ENCODE results near the gene ARHGAP40. TPM values are rescaled to one million over a fixed set of nuclear protein-coding genes. Genes with fewer than 3 reads are reported as not detected.
A peak's percentile ranks its signal among the peaks of the same experiment; 100 is the strongest.

ARHGAP40 gene
- total and polyA plus RNA-seq, 2 of the 8 experiments (the other 6 are each of a cell fraction or from before 2014, with no cell fraction given), result 0.74 to 1.4 TPM

- Histone ChIP-seq H2AK5ac (ENCODE audit: low read depth, low read length) (no peak overlapping the region), H4K91ac (replicated peaks; ENCODE audit: insufficient read length, low read length) (no peak overlapping the region), H3K4me3 (ENCODE audit: extremely low read depth in 1 of 4, insufficient read depth in 2 of 4, low read depth in 3 of 4, low read length in 4 of 4) (peak overlapping the region in 3 of 4 experiments; percentile 60 to 86 (median 65); a peak in 5 of 8 replicates), H2BK12ac (ENCODE audit: low read depth, low read length) (no peak overlapping the region), H2BK20ac (ENCODE audit: low read length) (no peak overlapping the region), H3K23ac (ENCODE audit: insufficient read length) (no peak overlapping the region), H3K9ac (replicated peaks in 1 of 4; ENCODE audit: extremely low read depth in 1 of 4, low read depth in 3 of 4, low read length in 3 of 4) (no peak overlapping the region), H3K79me1 (ENCODE audit: low read depth, low read length) (no peaks in the 10 kb centered on the region), H2AFZ (ENCODE audit: low read length) (no peak overlapping the region), H4K5ac (ENCODE audit: insufficient read length, low read depth, low read length) (no peak overlapping the region), H3K79me2 (ENCODE audit: control insufficient read depth in 1 of 2, insufficient read depth in 2 of 2, low read length in 2 of 2) (no peaks in the 10 kb centered on the region), H2BK5ac (ENCODE audit: low read depth, low read length) (no peak overlapping the region), H3K56ac (replicated peaks; ENCODE audit: insufficient read length, low read depth, low read length) (no peak overlapping the region), H2BK15ac (ENCODE audit: low read length) (no peak overlapping the region), H3K4me1 (replicated peaks in 1 of 4; ENCODE audit: control insufficient read depth in 3 of 4, insufficient read depth in 4 of 4, low read length in 3 of 4) (peaks cover 2 to 17% (median 10%) of the 10 kb centered on the region in 4 experiments; a peak in 5 of 7 replicates), H3K27ac (ENCODE audit: low read depth, low read length) (no peak overlapping the region), H3K36me3 (ENCODE audit: control insufficient read depth in 2 of 4, insufficient read depth in 4 of 4, low read length in 3 of 4) (no peaks in the 10 kb centered on the region), H3K23me2 (ENCODE audit: low read depth, low read length) (peaks cover 6% of the 10 kb centered on the region), H3K18ac (ENCODE audit: extremely low read depth, low read length) (no peak overlapping the region), H4K8ac (ENCODE audit: extremely low read depth, insufficient read depth, low read length) (no peak overlapping the region), H3K4ac (replicated peaks; ENCODE audit: insufficient read length, low read depth, low read length) (no peak overlapping the region), H3K9me3 (ENCODE audit: insufficient read depth in 2 of 2, low read depth in 1 of 2, low read length in 1 of 2) (no peaks in the 10 kb centered on the region), H3K4me2 (ENCODE audit: insufficient read depth in 1 of 2, low read depth in 2 of 2, low read length in 2 of 2) (peak overlapping the region; percentile 98 to 100), H4K20me1 (replicated peaks in 1 of 2; ENCODE audit: control insufficient read depth in 1 of 2, insufficient read depth in 2 of 2, low read length in 2 of 2) (no peaks in the 10 kb centered on the region), H2BK120ac (replicated peaks; ENCODE audit: low read depth, low read length) (no peak overlapping the region), H3K27me3 (replicated peaks in 1 of 4; ENCODE audit: control insufficient read depth in 3 of 4, extremely low read depth in 1 of 4, insufficient read depth in 3 of 4, low read length in 3 of 4) (peaks cover 3 to 38% (median 18%) of the 10 kb centered on the region in 4 experiments), H3K14ac (ENCODE audit: insufficient read length) (no peak overlapping the region)
- CTCF ChIA-PET (ENCODE audit: partially characterized antibody), result interaction anchor here (0.6 to 7.7 kb wide), 14 partner anchors 11 to 77 kb away, joined by 3 to 80 read pairs (median 4); partner anchors contain the start of gene SLC32A1
- DNase-seq (ENCODE audit: low read depth in 1 of 2, low spot score in 2 of 2) (no peak), FAIRE-seq (no peak)
- TF ChIP-seq POLR2AphosphoS5 (IDR thresholded peaks at IDR 0.05; ENCODE audit: low read depth, low read length) (no peak), CREB1 (IDR thresholded peaks at IDR 0.05) (no peak), SIX5 (IDR thresholded peaks at IDR 0.05; ENCODE audit: low read depth, low read length) (no peak), NANOG (IDR thresholded peaks at IDR 0.05; ENCODE audit: insufficient read depth, low read depth, low read length, poor library complexity, severe bottlenecking) (no peak), CHD2 (IDR thresholded peaks at IDR 0.05; ENCODE audit: low read length) (no peak), BRCA1 (IDR thresholded peaks at IDR 0.05; ENCODE audit: low read depth, low read length) (no peak), RBBP5 (IDR thresholded peaks at IDR 0.05; ENCODE audit: borderline replicate concordance, low read depth, low read length) (no peak), SP1 (IDR thresholded peaks at IDR 0.05; ENCODE audit: low read depth, low read length) (no peak), RXRA (IDR thresholded peaks at IDR 0.05; ENCODE audit: insufficient read depth, low read depth, low read length) (no peak), EGR1 (IDR thresholded peaks at IDR 0.05; ENCODE audit: borderline replicate concordance, low read depth, low read length) (no peak), MAFK (IDR thresholded peaks at IDR 0.05; ENCODE audit: low read depth, low read length) (no peak)
- WGBS, 2 experiments (ENCODE audit: extremely low coverage in 1 of 2, insufficient coverage in 1 of 2, insufficient read length in 1 of 2, insufficient replicate concordance in 2 of 2, low coverage in 1 of 2, low lambda C conversion rate in 2 of 2, missing lambda C conversion rate in 1 of 2), result 36% methylated on average over 5 of the region's 5 CpGs; no CpG with 5 or more reads in 1 of the 2 experiments
- POLR2A ChIA-PET (ENCODE audit: partially characterized antibody), result interaction anchor here (0.9 to 1.7 kb wide), 4 partner anchors 19 to 253 kb away, joined by 3 to 9 read pairs (median 4); partner anchors contain the start of genes FAM83D and SLC32A1
These were observed 71.7 kb downstream of the ARHGAP40 start for GRCh38 chr20:38673261-38673660.

Data from H1 (cell line).